Activated CD8-positive, alpha-beta memory T cell treated with anti-CD3 and anti-CD28 coated beads, Interleukin-2, amount 50 U/mL, for 1 hour (primary cell): ENCODE data around the gene HSP90AA1.
"Not testable (repeated sequence)": the region's sequence is repeated elsewhere in the genome, so short reads cannot be mapped to it uniquely, and the experiment has no call there.

Experiments
- DNase-seq: peaks from one replicate; pipeline ENCODE4 v3.0.0-alpha.2; 2020; ENCODE audit errors: extremely low read depth

The HSP90AA1 gene

DNA sequence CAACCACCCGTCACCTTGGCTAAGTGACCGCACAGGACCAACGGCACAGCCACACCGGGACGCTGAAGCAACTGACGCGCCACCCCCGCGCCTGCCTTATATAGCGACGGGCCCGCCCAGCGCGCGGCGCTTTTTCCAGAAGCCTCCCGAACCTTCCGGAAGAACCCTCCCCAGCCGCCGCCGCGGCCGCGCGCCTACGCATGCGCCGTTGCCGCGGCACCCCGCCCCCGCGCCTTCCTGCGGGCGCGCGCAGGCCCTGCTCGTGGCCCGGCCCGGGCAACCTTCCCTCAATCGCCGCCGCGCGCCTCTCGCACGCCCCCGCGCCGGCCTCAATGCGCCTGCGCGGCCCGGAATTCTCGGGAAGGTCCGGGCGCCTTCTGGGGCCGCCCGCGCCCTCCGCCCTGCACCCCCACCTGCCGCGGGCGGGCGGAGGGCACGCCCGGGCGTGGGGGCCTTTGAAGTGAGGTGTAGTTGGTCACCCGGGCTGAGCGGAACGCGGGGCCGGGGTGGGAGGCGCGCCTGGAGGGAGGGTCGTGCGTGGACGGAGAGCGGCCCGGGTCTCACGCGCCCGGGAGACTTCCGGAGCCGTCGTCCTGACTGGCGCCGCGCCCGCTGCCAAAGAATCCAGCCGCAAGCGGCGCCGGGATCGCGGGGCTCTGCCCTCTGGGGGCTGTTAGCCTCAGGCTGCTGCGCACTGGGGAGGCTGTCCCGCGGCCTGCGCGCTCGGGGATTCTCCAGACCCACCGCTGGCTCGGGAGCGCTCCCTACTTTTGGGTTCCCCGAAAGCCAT, at the start of gene HSP90AA1:
Gene HSP90AA1 (minus strand): TSS at position 73 of the 790 bp plus-strand sequence. CDS start 666 bp downstream, outside the sequence.
- peak; percentile 81 for DNase-seq

DNA sequence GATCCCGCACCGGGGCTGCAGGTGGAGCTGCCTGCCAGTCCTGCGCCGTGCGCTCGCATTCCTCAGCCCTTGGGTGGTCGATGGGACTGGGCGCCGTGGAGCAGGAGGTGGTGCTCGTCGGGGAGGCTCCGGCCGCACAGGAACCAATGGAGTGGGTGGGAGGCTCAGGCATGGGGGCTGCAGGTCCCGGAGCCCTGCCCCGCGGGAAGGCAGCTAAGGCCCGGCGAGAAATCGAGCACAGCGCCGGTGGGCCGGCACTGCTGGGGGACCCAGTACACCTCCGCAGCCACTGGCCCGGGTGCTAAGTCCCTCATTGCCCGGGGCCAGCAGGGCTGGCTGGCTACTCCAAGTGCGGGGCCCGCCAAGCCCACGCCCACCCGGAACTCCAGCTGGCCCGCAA, 48.6 kb upstream of the HSP90AA1 start:
- DNase-seq: not testable (repeated sequence)

DNA sequence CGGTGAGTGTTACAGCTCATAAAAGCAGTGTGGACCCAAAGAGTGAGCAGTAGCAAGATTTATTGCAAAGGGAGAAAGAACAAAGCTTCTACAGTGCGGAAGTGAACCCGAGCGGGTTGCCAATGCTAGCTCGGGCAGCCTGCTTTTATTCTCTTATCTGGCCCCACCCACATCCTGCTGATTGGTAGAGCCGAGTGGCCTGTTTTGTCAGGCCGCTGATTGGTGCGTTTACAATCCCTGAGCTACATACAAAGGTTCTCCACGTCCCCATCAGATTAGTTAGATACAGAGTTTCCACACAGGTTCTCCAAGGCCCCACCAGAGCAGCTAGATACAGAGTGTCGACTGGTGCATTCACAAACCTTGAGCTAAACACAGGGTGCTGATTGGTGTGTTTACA, 47.9 kb upstream of the HSP90AA1 start:
- DNase-seq: not testable (repeated sequence)

DNA sequence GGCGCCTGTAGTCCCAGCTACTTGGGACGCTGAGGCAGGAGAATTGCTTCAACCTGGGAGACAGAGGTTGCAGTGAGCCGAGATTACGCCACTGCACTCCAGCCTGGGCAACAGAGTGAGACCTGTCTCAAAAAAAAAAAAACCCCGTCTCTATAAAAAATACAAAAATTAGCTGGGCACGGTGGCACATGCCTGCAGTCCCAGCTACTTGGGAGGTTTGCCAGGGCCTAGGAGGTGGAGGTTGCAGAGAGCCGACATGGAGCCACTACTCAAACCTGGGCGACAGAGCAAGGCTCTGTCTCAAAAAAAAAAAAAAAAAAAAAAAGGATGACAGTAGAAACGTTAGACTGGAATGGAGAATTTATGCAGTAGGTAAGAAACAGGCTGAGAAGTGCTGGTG, 47.2 kb upstream of the HSP90AA1 start:
- not testable (repeated sequence) for DNase-seq

DNA sequence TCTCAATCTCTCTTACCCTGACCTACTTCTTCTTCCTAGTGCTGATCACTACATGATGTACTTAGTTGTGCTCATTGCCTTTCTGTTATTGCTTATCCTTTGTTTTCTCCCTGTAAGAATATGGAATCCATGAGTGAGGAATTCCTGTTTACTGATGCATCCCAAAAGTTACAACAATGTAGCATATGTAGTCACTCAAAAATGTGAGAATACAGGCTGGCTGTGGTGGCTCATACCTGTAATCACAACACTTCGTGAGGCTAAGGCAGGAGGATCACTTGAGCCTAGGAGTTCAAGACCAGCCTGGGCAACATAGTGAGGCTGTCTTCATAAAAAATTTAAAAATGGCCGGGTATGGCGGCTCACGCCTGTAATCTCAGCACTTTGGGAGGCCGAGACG, 44.9 kb upstream of the HSP90AA1 start:
- no peak for DNase-seq

DNA sequence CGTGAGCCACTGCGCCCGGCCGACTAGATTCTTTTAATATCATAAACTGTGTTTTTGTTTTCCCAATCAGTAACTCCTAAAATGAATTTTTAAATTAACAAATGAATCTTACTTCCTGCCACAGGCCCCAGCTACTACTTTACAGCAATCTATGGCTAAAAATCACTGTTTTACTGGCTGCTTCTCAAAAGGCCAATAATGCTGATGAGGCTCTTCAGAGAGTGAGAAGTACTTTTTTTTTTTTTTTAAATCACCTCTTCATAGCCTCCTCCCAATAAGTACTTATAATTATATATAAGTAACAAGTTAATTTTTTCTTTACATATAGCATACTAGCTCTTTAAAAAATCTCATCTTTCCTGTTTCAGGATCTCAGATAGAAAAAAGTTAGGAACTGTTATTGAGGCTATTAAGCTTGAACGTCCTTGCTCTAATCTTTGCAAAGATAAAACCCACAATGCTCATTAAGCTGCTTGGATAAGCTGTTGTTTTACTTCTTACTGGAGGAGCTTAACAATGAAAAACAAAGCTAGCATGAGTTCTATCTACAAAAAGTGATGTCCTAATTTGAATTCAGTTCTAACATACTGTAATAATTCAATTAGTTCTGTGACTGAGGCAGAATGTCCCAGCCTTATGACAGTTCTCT, 40.1 kb upstream of the HSP90AA1 start:
- DNase-seq: no peak

DNA sequence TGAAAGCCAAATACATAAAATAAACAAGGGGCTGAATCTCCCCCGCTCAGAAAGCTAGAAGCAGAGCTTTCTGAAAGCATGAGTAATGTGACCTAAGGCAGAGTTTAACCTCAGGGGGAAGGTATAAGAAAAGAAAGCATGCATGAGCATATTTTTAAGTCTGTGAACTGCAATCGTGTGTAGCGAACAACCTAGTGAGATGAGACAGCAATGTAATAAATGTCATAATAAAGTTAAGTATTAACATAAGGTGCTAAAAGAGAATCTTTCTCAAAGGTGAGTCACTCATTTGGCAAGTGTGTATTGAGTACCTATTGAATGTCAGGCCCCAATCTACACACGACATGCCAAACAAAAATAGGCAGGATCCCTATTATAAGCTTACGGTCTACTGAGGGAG, 38.7 kb upstream of the HSP90AA1 start:
- DNase-seq: no peak

DNA sequence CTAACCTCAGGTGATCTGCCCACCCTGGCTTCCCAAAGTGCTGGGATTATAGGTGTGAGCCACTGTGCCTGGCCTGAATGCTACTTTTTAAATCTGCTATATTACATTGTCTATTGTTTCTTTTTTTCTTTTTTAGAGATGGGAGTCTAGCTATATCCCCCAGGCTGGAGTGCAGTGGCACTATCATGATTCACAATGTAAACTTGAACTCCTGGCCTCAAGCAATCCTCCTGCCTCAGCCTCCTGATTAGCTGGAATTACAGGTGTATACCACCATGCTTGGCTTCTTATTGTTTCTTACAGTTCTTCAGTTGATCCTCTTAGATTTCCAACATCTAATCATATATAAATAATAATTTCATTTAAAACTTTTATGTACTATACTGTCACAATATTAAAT, 37.6 kb upstream of the HSP90AA1 start:
- no peak for DNase-seq

DNA sequence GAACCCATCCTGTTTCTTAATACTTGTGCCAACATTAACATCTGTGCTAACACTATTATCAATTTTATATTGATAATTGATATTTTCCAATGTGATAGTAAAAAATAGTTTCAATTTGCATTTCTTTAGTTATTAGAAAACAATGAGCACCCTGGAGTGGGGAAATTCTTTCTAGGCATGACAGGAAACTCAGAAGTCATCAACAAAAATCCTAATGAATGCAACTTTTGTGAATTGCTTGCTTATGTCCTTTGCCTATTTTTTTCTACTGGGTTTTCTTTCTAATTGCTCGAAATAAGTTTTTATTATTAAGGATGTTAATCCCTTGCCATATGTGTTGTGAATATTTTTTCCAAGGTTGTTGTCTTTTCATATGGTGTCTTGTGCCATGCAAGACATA, 34.7 kb upstream of the HSP90AA1 start:
- no peak for DNase-seq

DNA sequence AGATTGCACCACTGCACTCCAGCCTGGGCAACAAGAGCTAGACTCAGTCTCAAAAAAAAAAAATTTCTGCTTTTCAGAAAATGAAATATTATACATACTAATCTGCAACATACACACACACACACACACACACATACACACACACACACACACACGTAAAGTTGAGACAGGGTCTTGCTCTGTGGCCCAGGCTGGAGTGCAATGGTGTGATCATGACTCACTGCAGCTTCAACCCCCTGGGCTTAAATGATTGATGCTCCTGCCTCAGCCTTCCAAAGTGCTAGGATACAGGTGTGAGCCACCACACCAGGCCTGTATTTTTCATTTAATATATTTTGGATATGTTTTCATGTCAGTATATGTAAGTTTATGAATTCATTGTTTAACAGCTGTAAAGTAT, 34.0 kb upstream of the HSP90AA1 start:
- DNase-seq: no peak

DNA sequence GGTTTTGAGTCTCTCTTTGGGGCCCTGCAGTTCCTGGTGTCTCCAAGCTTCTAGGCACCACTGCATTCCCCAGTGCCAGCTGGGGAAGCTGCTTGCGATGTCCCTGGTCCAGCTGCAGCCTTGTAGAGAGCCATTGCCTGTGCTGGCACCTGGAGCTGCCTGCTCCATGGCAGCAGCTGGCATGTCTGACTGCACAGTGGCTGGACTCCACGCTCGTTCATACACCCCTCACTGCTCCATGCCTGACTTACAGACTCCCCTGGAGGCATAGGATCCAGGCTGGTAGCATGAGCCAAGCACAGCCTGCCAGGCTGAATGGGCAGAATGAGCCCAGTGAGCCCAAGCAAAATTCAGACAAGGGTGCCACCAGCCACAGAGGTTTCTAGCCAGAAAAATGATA, 31.0 kb upstream of the HSP90AA1 start:
- DNase-seq: no peak

DNA sequence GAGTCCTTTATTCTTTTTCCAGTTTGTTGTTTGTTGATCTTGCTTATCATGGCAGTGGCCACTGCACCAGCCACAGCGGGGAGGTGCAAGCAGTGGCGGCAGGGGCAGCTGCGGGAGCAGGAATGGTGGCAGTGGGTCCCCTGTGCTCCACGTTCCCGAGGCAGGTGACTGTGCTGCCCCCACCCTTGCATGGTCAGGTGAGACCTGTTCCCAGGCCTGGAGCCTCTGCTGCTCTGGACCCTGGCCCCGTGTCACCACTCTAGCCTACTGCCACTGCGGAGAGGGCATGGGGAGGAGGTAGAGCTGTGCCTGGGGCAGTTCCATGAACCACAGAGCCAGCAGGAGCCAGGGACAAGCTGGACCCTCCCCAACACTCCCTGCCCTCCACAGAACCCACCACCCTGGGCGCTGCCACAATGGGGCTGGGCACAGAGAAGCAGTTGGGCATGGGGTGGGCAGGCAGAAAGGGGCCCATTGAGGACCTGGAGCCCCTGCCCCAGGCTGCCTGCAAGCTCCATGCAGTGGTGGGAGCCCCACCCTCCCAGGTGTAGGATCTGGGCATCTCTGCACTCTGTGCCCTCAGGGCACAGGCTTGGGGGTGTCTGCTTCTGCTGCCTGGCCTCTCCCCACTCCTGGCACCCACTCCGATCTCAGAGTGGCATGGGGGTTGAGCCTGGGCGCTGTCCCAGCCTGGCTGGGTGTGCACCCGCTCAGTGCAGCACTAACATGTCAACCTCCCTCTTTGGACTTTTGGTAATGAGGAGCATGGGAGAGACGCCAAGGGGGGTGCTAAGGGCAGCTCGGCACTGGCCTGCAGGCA, 29.7 kb upstream of the HSP90AA1 start:
- no peak for DNase-seq

DNA sequence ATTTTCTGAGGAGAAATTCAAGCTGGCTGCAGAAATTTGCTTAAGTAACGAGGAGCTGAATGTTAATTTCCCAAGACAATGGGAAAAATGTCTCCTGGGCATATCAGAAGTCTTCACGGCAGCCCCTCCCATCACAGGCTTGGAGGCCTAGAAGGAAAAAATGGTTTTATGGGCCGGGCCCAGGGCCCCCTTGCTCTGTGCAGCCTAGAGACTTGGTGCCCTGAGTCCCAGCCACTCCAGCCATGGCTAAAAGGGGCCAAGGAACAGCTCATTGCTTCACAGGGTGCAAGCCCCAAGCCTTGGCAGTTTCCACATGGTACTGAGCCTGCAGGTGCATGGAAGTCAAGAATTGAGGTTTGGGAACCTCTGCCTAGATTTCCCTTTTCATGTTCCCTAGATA, 24.3 kb upstream of the HSP90AA1 start:
- no peak for DNase-seq

DNA sequence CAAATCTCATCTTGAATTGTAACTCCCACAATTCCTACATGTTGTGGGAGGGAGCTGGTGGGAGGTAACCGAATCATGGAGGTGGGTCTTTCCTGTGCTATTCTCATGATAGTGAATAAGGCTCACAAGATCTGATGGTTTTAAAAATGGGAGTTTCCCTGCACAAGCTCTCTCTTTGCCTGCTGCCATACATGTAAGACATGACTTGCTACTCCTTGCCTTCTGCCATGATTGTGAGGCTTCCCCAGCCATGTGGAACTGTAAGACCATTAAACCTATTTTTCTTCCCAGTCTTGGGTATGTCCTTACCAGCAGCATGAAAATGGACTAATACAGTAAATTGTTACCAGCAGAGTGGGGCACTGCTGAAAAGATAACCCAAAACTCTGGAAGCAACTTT, 22.5 kb upstream of the HSP90AA1 start:
- not testable (repeated sequence) for DNase-seq

DNA sequence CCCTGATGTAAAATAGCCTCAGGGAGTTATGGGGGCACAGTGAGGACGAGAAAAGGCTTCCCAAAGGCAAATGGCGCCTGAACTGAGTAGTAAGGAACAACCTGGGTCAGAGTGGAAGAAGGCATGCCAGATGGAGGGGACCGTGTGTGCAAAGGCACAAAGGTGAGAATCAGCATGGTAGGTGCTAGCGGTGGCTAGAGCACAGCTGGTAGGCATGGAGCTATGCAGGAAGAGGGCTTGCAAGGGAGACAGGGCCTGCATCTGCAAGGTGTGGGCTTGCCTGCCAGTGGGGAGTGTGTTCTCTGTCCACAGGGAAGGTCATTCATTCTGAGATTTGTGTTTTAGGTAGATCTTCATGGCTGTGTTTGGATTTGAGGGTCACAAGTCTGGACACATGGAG, 18.5 kb upstream of the HSP90AA1 start:
- no peak for DNase-seq

DNA sequence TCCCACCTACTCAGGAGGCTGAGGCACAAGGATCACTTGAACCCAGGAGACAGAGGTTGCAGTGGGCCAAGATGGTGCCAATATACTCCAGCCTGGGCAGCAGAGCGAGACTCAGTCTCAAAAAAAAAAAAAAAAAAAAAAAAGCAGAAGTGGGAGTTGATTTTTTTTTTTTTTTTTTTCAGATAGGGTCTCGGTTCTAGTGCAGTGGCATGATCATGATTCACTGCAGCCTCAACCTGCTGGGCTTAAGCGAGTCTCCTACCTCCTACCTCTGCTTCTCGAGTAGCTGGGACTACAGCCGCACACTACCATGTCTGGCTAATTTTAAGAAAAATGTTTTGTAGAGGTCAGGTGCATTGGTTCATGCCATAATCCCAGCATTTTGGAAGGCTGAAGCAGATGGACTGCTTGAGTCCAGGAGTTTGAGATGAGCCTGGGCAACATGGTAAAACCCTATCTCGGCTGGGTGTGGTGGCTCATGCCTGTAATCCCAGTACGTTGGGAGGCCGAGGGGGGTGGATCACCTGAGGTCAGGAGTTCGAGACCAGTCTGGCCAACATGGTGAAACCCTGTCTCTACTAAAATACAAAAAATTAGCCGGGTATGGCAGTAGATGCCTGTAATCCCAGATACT, 16.3 kb upstream of the HSP90AA1 start:
- no peak for DNase-seq

DNA sequence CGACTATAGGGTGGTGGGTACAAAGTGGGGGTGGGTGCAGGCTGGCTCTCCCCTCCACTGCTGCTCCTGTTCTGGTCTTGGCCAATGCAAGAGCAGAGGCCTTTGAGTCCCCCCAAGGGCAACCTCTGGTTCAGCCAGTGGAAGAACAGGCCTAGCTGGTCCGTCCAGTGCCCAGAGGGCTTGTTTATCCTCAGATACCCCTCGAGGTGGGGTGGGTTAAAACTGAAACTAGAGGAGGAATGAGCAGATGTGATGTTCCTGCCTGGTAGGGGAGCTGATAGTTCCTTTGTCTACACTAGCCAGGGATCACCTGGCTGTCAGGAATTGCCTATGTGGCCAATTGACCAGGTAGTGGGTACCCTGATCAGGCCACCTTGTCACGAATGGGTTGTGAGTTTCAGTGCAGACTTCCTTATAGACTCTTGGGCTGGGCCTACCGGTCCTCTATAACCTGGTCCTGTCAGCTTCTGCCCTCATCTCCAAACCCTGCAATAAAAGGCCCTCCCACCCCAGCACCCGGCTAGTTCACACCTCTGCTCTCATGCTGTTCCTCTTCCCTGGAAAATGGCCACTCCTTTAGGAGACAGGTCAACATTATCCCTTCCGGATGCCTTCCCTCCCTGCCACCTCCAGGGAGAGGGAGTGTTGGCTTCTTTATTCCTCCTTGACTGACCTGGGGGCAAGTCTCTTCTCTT, 10.7 kb upstream of the HSP90AA1 start:
- DNase-seq: no peak

DNA sequence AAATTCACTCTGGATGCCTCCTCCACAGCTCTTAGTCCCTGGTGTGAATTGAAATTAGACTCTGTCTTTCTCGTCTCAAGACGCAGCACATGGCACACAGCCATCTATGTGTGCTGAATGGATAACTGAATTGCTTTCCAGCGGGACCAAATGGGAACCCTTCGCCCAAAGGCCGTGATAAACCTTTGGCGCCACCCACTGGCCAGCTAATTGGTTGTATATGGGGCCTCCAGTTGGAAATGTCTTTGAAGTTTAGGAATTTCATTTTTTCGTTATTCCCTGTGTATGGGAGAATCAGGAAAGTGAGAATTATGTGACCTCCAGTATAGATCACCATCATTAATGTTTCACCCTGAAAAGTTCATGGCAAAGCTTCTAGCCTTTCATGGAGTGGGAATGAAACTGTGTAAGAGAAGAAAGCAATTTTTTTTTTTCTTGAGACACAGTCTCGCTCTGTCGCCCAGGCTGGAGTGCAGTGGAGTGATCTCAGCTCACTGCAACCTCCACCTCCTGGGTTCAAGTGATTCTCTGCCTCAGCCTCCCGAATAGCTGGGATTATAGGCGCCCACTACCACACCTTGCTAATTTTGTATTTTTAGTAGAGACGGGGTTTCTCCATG, 9.8 kb upstream of the HSP90AA1 start:
- DNase-seq: no peak

DNA sequence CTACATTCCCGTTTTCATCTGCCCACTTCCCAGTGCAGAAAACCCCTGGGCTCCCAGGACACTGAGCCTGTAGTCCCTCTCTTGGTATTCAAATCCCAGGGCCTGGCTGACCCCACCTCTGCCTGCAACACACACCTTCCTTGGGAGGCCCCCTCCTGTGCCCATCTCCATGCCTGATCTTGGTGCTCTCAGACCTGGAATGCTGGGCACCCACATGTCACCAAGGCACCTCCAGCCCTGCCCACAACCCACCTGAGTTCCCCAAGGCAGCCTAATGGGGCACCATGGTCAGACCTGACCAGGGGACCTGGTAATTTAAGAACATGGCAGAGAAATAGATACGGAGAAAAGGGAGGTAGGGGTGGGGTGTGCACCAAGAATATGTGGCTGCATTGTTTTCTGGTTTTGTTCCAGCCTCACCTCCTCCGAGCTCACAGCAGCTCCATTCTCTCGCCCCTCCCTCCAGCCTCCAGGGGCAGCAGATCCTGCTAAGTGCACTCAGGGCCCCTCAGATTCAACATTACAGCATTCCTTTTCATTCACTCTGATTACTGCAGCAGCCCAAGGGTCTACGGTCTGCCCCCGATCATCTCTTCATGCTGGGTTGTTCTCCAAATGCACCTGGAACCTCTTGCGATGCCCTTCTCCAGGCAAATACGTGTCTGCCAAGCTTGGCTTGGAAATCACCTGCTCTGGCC, 9.2 kb upstream of the HSP90AA1 start:
- DNase-seq: no peak

DNA sequence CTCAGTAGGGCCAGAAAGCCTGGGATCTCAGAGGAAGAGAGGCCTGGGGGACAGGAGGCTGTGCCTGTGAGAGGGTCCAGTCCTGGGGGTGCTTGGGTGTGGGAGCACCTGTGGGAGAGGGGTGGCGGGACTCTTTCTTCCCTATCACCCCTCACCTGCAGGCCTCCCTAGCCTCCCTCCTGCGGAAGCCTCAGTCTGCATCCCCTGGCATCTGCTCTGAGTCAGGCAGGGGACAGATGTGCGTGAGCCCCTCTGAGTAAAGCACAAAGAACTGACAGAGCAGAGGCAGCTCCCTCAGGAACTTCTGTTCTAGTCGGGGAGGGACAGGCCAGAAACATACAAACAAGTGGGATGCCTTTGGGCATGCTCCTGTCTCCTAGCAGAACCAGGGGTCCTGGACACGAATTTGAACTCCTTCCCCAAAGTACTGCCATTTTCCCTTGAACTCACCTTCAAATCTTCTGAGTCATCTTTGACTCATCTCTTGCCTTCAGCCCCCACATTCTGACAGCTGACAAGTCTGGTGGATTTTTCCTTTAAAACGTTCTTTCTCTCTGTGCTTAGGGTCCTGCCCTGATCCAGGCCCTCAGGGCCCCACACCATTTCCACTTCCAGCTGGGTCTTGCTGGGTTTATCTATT, 8.5 kb upstream of the HSP90AA1 start:
- no peak for DNase-seq
